Measurements from ENCODE around the gene SIAH1. TPM values are rescaled to one million over a fixed set of nuclear protein-coding genes. Genes with fewer than 3 reads are reported as not detected.

The SIAH1 gene
- total RNA-seq, 1 experiment from 2014 or later: 10.9 TPM

DNA sequence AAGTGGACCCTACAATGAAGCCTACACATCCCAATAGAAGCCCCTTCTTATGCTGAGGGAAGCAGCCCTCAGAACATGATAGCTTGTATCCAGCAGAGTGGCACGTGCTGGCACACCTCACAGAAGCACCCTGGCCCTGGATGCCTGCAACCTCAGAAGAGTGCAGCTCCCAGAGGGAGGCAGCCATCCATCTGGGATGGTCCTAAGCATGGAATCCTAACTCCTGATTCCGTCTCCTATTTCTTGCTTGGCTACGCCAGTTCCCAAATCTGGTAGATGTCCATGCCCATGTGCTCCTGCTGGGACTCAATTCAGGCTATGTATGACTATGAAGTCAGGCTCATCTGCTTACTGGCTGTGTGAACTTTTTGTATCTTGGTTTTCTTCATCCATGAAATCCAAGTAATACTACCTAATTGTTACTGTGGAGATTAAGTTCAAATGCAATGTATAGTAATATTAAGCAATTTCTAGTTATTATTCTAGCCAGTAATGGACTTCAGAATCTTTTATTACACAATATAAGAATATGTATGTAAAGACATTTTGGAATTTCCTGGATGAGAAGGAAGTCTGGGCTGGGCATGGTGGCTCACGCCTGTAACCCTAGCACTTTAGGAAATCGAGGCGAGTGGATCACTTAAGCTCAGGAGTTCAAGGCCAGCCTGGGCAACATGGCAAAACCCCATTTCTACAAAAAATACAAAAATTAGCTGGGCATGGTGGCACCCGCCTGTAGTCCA lies 32.4 kb downstream of the SIAH1 start:
- intact Hi-C loops (cut with micrococcal nuclease): loop anchor here (2.0 to 5.0 kb wide), 2 partner anchors 174 to 269 kb away; no protein-coding TSS in a partner anchor
- no peaks in the 10 kb centered on the region for H3K27me3 ChIP-seq (ENCODE audit: low read length)
- H3K4me1 ChIP-seq (ENCODE audit: insufficient read depth, low read length): no peaks in the 10 kb centered on the region
- no peak overlapping the region for H3K4me3 ChIP-seq (ENCODE audit: low read length)
- H2AFZ ChIP-seq (ENCODE audit: low read length): no peak overlapping the region
- no peaks in the 10 kb centered on the region; the same call in none of the 2 replicates for H3K36me3 ChIP-seq (ENCODE audit: low read depth, low read length)
- H3K9me2 ChIP-seq (replicated peaks; ENCODE audit: low read length): no peaks in the 10 kb centered on the region
- peaks cover 1% of the 10 kb centered on the region; the same call in 1 of the 2 replicates for H3K79me2 ChIP-seq (ENCODE audit: low read length)
- no peak overlapping the region for H3K9ac ChIP-seq (ENCODE audit: low read length)
- DNase-seq (no peak), ATAC-seq (no peak; the same call in 1 of the 2 replicates)
- ChIA-PET POLR2A (ENCODE audit: unreplicated experiment) (no interaction called here), CTCF (interaction anchor here (0.6 to 1.2 kb wide), 2 partner anchors 174 to 270 kb away, joined by 3 to 4 read pairs; no protein-coding TSS in a partner anchor)
- H3K9me3 ChIP-seq (ENCODE audit: low read length): no peaks in the 10 kb centered on the region
- H4K20me1 ChIP-seq (ENCODE audit: low read length): no peaks in the 10 kb centered on the region
- no peak overlapping the region for H3K4me2 ChIP-seq (ENCODE audit: low read length)
- TF ChIP-seq, protein P1, sequence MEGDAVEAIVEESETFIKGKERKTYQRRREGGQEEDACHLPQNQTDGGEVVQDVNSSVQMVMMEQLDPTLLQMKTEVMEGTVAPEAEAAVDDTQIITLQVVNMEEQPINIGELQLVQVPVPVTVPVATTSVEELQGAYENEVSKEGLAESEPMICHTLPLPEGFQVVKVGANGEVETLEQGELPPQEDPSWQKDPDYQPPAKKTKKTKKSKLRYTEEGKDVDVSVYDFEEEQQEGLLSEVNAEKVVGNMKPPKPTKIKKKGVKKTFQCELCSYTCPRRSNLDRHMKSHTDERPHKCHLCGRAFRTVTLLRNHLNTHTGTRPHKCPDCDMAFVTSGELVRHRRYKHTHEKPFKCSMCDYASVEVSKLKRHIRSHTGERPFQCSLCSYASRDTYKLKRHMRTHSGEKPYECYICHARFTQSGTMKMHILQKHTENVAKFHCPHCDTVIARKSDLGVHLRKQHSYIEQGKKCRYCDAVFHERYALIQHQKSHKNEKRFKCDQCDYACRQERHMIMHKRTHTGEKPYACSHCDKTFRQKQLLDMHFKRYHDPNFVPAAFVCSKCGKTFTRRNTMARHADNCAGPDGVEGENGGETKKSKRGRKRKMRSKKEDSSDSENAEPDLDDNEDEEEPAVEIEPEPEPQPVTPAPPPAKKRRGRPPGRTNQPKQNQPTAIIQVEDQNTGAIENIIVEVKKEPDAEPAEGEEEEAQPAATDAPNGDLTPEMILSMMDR (conservative IDR thresholded peaks at IDR 0.05; ENCODE audit: low read depth, low read length): no peak
- no peak for TF ChIP-seq EZH2phosphoT487 (IDR thresholded peaks at IDR 0.05; ENCODE audit: borderline replicate concordance, low read length)
- no peak for TF ChIP-seq EZH2 (IDR thresholded peaks at IDR 0.05; ENCODE audit: low read length, unreplicated experiment)
- no peaks in the 10 kb centered on the region for H3F3A ChIP-seq (ENCODE audit: low read length, unreplicated experiment)
- no TSS peak for BruUV-seq (replicated peaks)
- H3K27ac ChIP-seq (ENCODE audit: low read length): no peak overlapping the region

DNA sequence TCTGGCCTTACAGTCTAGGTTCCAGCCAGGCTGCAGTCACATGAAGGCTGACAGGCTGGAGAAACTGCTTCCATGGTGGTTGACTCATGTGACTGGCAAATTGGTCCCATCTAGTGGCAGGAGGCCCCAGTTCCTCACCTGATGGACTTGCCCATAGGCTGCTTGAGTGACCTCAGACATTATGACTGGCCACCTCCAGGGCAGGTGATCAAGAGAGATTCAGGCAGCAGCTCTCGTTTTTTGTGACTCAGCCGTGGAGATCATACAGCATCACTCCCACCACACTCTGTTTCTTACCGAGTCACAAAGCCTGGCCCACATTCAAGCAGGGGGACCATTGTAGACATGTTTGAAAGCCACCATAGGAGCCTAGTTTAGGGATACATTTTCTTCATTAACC lies 34.5 kb downstream of the SIAH1 start:
- no peak overlapping the region for H3K4me3 ChIP-seq (ENCODE audit: low read length)
- no peaks in the 10 kb centered on the region for H3K9me3 ChIP-seq (ENCODE audit: low read length)
- no peaks in the 10 kb centered on the region for H3K9me2 ChIP-seq (replicated peaks; ENCODE audit: low read length)
- no peak overlapping the region for H3K9ac ChIP-seq (ENCODE audit: low read length)
- intact Hi-C loops (cut with micrococcal nuclease): loop anchor here (5.0 kb wide), 1 partner anchor 272 kb away; no protein-coding TSS in a partner anchor
- no TSS peak for BruUV-seq (replicated peaks)
- no peaks in the 10 kb centered on the region for H3F3A ChIP-seq (ENCODE audit: low read length, unreplicated experiment)
- H3K79me2 ChIP-seq (ENCODE audit: low read length): no peaks in the 10 kb centered on the region
- H4K20me1 ChIP-seq (ENCODE audit: low read length): no peaks in the 10 kb centered on the region
- no peaks in the 10 kb centered on the region for H3K4me1 ChIP-seq (ENCODE audit: insufficient read depth, low read length)
- CTCF ChIA-PET: no interaction called here
- H3K27me3 ChIP-seq (ENCODE audit: low read length): no peaks in the 10 kb centered on the region
- H3K4me2 ChIP-seq (ENCODE audit: low read length): no peak overlapping the region
- DNase-seq (peak; percentile 29), ATAC-seq (no peak)
- no peak overlapping the region for H3K27ac ChIP-seq (ENCODE audit: low read length)
- H2AFZ ChIP-seq (ENCODE audit: low read length): no peak overlapping the region
- no peak for TF ChIP-seq EZH2phosphoT487 (IDR thresholded peaks at IDR 0.05; ENCODE audit: borderline replicate concordance, low read length)
- TF ChIP-seq, protein P1 (conservative IDR thresholded peaks at IDR 0.05; ENCODE audit: low read depth, low read length): no peak
- no peak for TF ChIP-seq EZH2 (IDR thresholded peaks at IDR 0.05; ENCODE audit: low read length, unreplicated experiment)
- no peaks in the 10 kb centered on the region; the same call in none of the 2 replicates for H3K36me3 ChIP-seq (ENCODE audit: low read depth, low read length)
- POLR2A ChIA-PET (ENCODE audit: unreplicated experiment): no interaction called here

DNA sequence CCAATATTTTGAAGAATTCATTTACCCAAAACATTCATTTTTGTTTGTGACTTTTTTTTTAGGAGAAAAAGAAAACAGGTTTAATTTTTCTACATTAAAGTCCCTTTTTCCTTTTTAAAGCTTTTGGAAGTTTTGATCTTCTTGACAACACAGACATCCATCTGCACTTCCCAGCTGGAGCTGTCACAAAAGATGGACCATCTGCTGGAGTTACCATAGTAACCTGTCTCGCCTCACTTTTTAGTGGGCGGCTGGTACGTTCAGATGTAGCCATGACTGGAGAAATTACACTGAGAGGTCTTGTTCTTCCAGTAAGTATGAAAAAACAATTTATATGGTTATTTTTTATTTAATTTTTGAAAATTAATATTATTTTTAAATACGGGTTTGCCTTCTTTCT lies 37.2 kb downstream of the SIAH1 start:
- intact Hi-C loops (cut with micrococcal nuclease): no loop called here
- Histone ChIP-seq H3K4me2 (ENCODE audit: low read length) (no peak overlapping the region), H3K79me2 (ENCODE audit: low read length) (no peaks in the 10 kb centered on the region), H3K9me2 (replicated peaks; ENCODE audit: low read length) (no peaks in the 10 kb centered on the region), H3K27ac (ENCODE audit: low read length) (no peak overlapping the region), H3K27me3 (ENCODE audit: low read length) (no peaks in the 10 kb centered on the region), H4K20me1 (ENCODE audit: low read length) (no peaks in the 10 kb centered on the region), H3K9ac (ENCODE audit: low read length) (no peak overlapping the region), H3K9me3 (ENCODE audit: low read length) (no peaks in the 10 kb centered on the region), H3F3A (ENCODE audit: low read length, unreplicated experiment) (no peaks in the 10 kb centered on the region), H3K4me3 (ENCODE audit: low read length) (no peak overlapping the region), H2AFZ (ENCODE audit: low read length) (no peak overlapping the region), H3K4me1 (ENCODE audit: insufficient read depth, low read length) (no peaks in the 10 kb centered on the region), H3K36me3 (ENCODE audit: low read depth, low read length) (no peaks in the 10 kb centered on the region; the same call in 1 of the 2 replicates)
- DNase-seq (no peak), ATAC-seq (no peak)
- BruUV-seq (replicated peaks): no TSS peak
- CTCF ChIA-PET: no interaction called here
- TF ChIP-seq EZH2phosphoT487 (IDR thresholded peaks at IDR 0.05; ENCODE audit: borderline replicate concordance, low read length) (no peak), EZH2 (IDR thresholded peaks at IDR 0.05; ENCODE audit: low read length, unreplicated experiment) (no peak)
- TF ChIP-seq, protein P1 (conservative IDR thresholded peaks at IDR 0.05; ENCODE audit: low read depth, low read length): no peak
- POLR2A ChIA-PET (ENCODE audit: unreplicated experiment): no interaction called here

Measured in PC-3 (cell line).